ENCODE results near the gene WDR7.

- TF ChIP-seq POLR2A (IDR thresholded peaks at IDR 0.05) (no peak), CTCF (IDR thresholded peaks at IDR 0.05) (no peak)
These were observed 286.8 kb downstream of the WDR7 start for GRCh38 chr18:56937874-56938430.
